WTC11 (cell line): Measurements from ENCODE around the gene MNT. TPM values are rescaled to one million over a fixed set of nuclear protein-coding genes. Genes with fewer than 3 reads are reported as not detected.

Experiments
- ATAC-seq: fragments of 200-7000 bp; cut with Tn5 transposase; 2 replicates; pipeline ENCODE4 v1.10.0; 2021; ENCODE audit warnings: mild to moderate bottlenecking, moderate library complexity
- CTCF ChIA-PET: fragments of 300-600 bp; sonication (Branson Sonifier 250); formaldehyde crosslinking; loops from one replicate; lab custom pipeline; 2021; ENCODE audit warnings: antibody characterized with exemption; lab: Charles Lee
- POLR2A ChIA-PET: fragments of 350-600 bp; sonication (Branson Sonifier 250); formaldehyde crosslinking; loops from one replicate; lab custom pipeline; 2021; ENCODE audit warnings: antibody characterized with exemption; lab: Charles Lee
- DNase-seq: peaks from one replicate; pipeline ENCODE4 v3.0.0; 2021; ENCODE audit warnings: low spot score
- H3K27ac Mint-ChIP-seq: 2 replicates; pipeline ENCODE4 v1.8.0; 2021; ENCODE audit warnings: mixed read lengths
- H3K27me3 Mint-ChIP-seq: 2 replicates; pipeline ENCODE4 v1.8.0; 2021; ENCODE audit warnings: low read depth, mild to moderate bottlenecking, moderate library complexity, mixed read lengths
- H3K36me3 Mint-ChIP-seq: 2 replicates; pipeline ENCODE4 v1.8.0; 2021; ENCODE audit warnings: mixed read lengths
- H3K4me1 Mint-ChIP-seq: 2 replicates; pipeline ENCODE4 v1.8.0; 2022; ENCODE audit warnings: mixed read lengths
- H3K4me3 Mint-ChIP-seq: 2 replicates; pipeline ENCODE4 v1.8.0; 2021; ENCODE audit warnings: mild to moderate bottlenecking, moderate library complexity, mixed read lengths
- H3K9me3 Mint-ChIP-seq: 2 replicates; pipeline ENCODE4 v1.8.0; 2021; ENCODE audit warnings: mixed read lengths
- AFF4 ChIP-seq: sonication (generic); formaldehyde crosslinking; IDR thresholded peaks from 2 replicates; pipeline ENCODE4 v1.8.1; 2023; ENCODE audit warnings: mild to moderate bottlenecking, missing genetic modification reagents, borderline replicate concordance
- CREM ChIP-seq: sonication (generic); formaldehyde crosslinking; IDR thresholded peaks from 2 replicates; pipeline ENCODE4 v1.8.1; 2022; ENCODE audit warnings: mild to moderate bottlenecking, missing genetic modification reagents, moderate library complexity
- CTCF ChIP-seq: fragments of 200-600 bp; IDR thresholded peaks from 2 replicates; pipeline ENCODE4 v1.8.0; 2022; ENCODE audit warnings: antibody characterized with exemption
- E2F1 ChIP-seq: sonication (generic); formaldehyde crosslinking; IDR thresholded peaks from 2 replicates; pipeline ENCODE4 v1.8.0; 2022; ENCODE audit warnings: mild to moderate bottlenecking, missing genetic modification reagents
- FOXP4 ChIP-seq: sonication (generic); formaldehyde crosslinking; IDR thresholded peaks from 2 replicates; pipeline ENCODE4 v1.8.0; 2022; ENCODE audit warnings: mild to moderate bottlenecking, missing genetic modification reagents
- NFYB ChIP-seq: sonication (generic); formaldehyde crosslinking; conservative IDR thresholded peaks from 2 replicates; pipeline ENCODE4 v1.8.0; 2022; ENCODE audit warnings: low read depth, missing genetic modification reagents
- SOX15 ChIP-seq: fragments of 250-450 bp; sonication (Bioruptor Pico); IDR thresholded peaks from 2 replicates; pipeline ENCODE4 v1.9.0; 2021; ENCODE audit warnings: mild to moderate bottlenecking
- SP1 ChIP-seq: sonication (generic); formaldehyde crosslinking; conservative IDR thresholded peaks from 2 replicates; pipeline ENCODE4 v1.8.1; 2022; ENCODE audit warnings: missing genetic modification reagents
- ZBTB21 ChIP-seq: sonication (generic); formaldehyde crosslinking; IDR thresholded peaks from 2 replicates; pipeline ENCODE4 v1.8.1; 2023; ENCODE audit warnings: mild to moderate bottlenecking, missing genetic modification reagents, borderline replicate concordance
- ZBTB43 ChIP-seq: sonication (generic); formaldehyde crosslinking; IDR thresholded peaks from 2 replicates; pipeline ENCODE4 v1.8.1; 2023; ENCODE audit warnings: mild to moderate bottlenecking, missing genetic modification reagents
- ZNF281 ChIP-seq: sonication (generic); formaldehyde crosslinking; IDR thresholded peaks from 2 replicates; pipeline ENCODE4 v1.8.0; 2023; ENCODE audit warnings: mild to moderate bottlenecking, missing genetic modification reagents
- ZNF317 ChIP-seq: sonication (generic); formaldehyde crosslinking; IDR thresholded peaks from 2 replicates; pipeline ENCODE4 v1.8.1; 2023; ENCODE audit warnings: low read depth, mild to moderate bottlenecking, moderate library complexity, missing genetic modification reagents, borderline replicate concordance
- ZNF423 ChIP-seq: fragments of 250-450 bp; sonication (Bioruptor Pico); IDR thresholded peaks from 2 replicates; pipeline ENCODE4 v2.1.2; 2022; ENCODE audit warnings: mild to moderate bottlenecking, moderate library complexity
- ZSCAN18 ChIP-seq: fragments of 250-450 bp; sonication (Bioruptor Pico); IDR thresholded peaks from 2 replicates; pipeline ENCODE4 v2.1.2; 2022; ENCODE audit warnings: mild to moderate bottlenecking, moderate library complexity
- total RNA-seq: library from RNA; stranded (reverse); gene quantifications from 3 replicates; pipeline ENCODE4 v1.2.3, GENCODE V29; 2021

Gene MNT
- total RNA-seq, 1 experiment from 2014 or later = 21.6 TPM

- TF ChIP-seq ZSCAN18 (CRISPR knock-in tag) = no peak
These were observed 52.8 kb downstream of the MNT start (continued) for GRCh38 chr17:2347805-2348685.

GRCh38 chr17:2346475-2346874, 54.4 kb downstream of the MNT start:
- TF ChIP-seq NFYB (CRISPR knock-in tag) = no peak
- TF ChIP-seq ZNF317 = no peak
- TF ChIP-seq FOXP4 (CRISPR knock-in tag) = no peak
- no peak for TF ChIP-seq SOX15 (CRISPR knock-in tag)
- no peak for TF ChIP-seq SP1 (CRISPR knock-in tag)
- ATAC-seq (no peak), DNase-seq (no peak)
- no peaks in the 10 kb centered on the region for H3K27me3 Mint-ChIP-seq
- no peaks in the 10 kb centered on the region for H3K9me3 Mint-ChIP-seq
- H3K4me1 Mint-ChIP-seq = peaks cover 22% of the 10 kb centered on the region
- POLR2A ChIA-PET = interaction anchor here (4.4 kb wide), 1 partner anchor 9 kb away, joined by 38 read pairs; the partner anchor contains the start of genes SGSM2 and TSR1
- CTCF ChIA-PET = interaction anchor here (2.6 kb wide), 1 partner anchor 9 kb away, joined by 50 read pairs; the partner anchor contains the start of genes SGSM2 and TSR1
- peak overlapping the region; percentile 64; the same call in 1 of the 2 replicates for H3K27ac Mint-ChIP-seq
- peaks cover 12% of the 10 kb centered on the region for H3K36me3 Mint-ChIP-seq
- H3K4me3 Mint-ChIP-seq = no peak overlapping the region

- ATAC-seq = no peak
- peaks cover 13% of the 10 kb centered on the region for H3K36me3 Mint-ChIP-seq
- no peak overlapping the region for H3K27ac Mint-ChIP-seq
- no peak overlapping the region for H3K4me3 Mint-ChIP-seq
- DNase-seq = no peak
- H3K9me3 Mint-ChIP-seq = no peaks in the 10 kb centered on the region
- CTCF ChIA-PET = interaction anchor here (1.3 kb wide), 1 partner anchor 8 kb away, joined by 3 read pairs; no protein-coding TSS in a partner anchor
- POLR2A ChIA-PET = no interaction called here
- H3K4me1 Mint-ChIP-seq = peaks cover 22% of the 10 kb centered on the region
- no peaks in the 10 kb centered on the region for H3K27me3 Mint-ChIP-seq
- TF ChIP-seq AFF4 (CRISPR knock-in tag) = no peak
- no peak for TF ChIP-seq ZNF281 (CRISPR knock-in tag)
- TF ChIP-seq ZNF423 (CRISPR knock-in tag) = no peak
- TF ChIP-seq ZBTB43 (CRISPR knock-in tag) = no peak
- no peak for TF ChIP-seq CREM (CRISPR knock-in tag)
- no peak for TF ChIP-seq CTCF
- TF ChIP-seq E2F1 (CRISPR knock-in tag) = no peak
- TF ChIP-seq ZBTB21 (CRISPR knock-in tag) = no peak
These were observed 56.3 kb downstream of the MNT start for GRCh38 chr17:2344528-2344927.
